BJ (cell line): ENCODE results near the gene KRTAP10-2. TPM values are rescaled to one million over a fixed set of nuclear protein-coding genes. Genes with fewer than 3 reads are reported as not detected.

ENCODE experiments used
- CTCF ChIA-PET: fragments of 350-600 bp; formaldehyde crosslinking; extraction: SDS; loops from one replicate; lab custom pipeline; 2021; ENCODE audit warnings: antibody characterized with exemption, inconsistent platforms; lab: Yijun Ruan, JAX
- POLR2A ChIA-PET: fragments of 300-600 bp; sonication (Branson Sonifier 250); formaldehyde crosslinking; extraction: SDS; loops from one replicate; lab custom pipeline; 2021; ENCODE audit warnings: antibody characterized with exemption; lab: Charles Lee
- DNase-seq: peaks from one replicate; pipeline ENCODE4 v3.0.0-alpha.2; 2011; ENCODE audit warnings: low read depth
- H3K27me3 ChIP-seq: 2 replicates; pipeline ENCODE4 v1.6.0; 2011; ENCODE audit warnings: low read length; ENCODE audit not compliant: control insufficient read depth, insufficient read depth
- H3K36me3 ChIP-seq: 2 replicates; pipeline ENCODE4 v1.5.1; 2011; ENCODE audit warnings: low read length; ENCODE audit not compliant: control insufficient read depth, insufficient read depth
- H3K4me3 ChIP-seq: 2 replicates; pipeline ENCODE4 v1.5.1; 2011; ENCODE audit warnings: low read depth, mild to moderate bottlenecking, control low read depth, low read length
- polyA plus RNA-seq: library from polyadenylated mRNA; depleted of rRNA; stranded (reverse); fragments of >200 nt; gene quantifications from 2 replicates; pipeline ENCODE4 v1.2.3, GENCODE V29; 2011
- TF ChIP-seq, protein P1 (sequence below): IDR thresholded peaks from 2 replicates; pipeline ENCODE4 v1.5.1; 2011; ENCODE audit warnings: low read depth, mild to moderate bottlenecking, control low read depth, inconsistent platforms, low read length, moderate library complexity; ENCODE audit not compliant: insufficient read depth

Gene KRTAP10-2
- polyA plus RNA-seq, 1 experiment: not detected

DNA sequence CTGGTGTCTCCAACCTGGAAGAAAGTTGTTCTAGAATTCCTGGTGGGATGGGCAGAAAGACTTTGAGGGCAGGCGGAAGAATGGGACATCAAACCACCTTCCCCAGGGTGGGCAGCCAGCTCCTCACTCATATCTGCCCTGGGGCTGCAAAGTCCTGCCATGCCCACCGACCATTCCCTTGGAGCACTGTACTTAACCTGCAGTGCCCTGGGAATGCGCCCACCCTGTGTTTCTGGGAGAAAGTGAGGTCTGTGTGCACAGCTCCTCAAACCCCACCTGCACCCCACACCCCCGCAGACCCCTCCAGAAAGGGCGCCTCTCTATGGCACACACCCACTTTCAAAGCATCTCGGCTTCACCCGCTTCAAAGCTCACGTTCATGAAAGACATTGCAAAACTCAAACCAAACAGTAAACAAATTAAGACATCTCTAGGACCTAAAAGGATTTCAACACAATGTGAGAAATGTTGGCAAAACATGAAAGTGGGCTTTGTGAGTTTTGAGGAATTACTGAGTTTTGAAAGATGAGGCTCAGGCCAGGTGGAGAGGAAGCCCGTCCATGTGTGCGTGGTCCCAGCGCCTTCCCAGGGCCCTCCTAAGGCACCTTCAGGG lies 36.5 kb downstream of the KRTAP10-2 start:
- TF ChIP-seq, protein P1, sequence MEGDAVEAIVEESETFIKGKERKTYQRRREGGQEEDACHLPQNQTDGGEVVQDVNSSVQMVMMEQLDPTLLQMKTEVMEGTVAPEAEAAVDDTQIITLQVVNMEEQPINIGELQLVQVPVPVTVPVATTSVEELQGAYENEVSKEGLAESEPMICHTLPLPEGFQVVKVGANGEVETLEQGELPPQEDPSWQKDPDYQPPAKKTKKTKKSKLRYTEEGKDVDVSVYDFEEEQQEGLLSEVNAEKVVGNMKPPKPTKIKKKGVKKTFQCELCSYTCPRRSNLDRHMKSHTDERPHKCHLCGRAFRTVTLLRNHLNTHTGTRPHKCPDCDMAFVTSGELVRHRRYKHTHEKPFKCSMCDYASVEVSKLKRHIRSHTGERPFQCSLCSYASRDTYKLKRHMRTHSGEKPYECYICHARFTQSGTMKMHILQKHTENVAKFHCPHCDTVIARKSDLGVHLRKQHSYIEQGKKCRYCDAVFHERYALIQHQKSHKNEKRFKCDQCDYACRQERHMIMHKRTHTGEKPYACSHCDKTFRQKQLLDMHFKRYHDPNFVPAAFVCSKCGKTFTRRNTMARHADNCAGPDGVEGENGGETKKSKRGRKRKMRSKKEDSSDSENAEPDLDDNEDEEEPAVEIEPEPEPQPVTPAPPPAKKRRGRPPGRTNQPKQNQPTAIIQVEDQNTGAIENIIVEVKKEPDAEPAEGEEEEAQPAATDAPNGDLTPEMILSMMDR: no peak
- H3K4me3 ChIP-seq: no peak overlapping the region
- no peaks in the 10 kb centered on the region for H3K36me3 ChIP-seq
- ChIA-PET POLR2A (no interaction called here), CTCF (interaction anchor here (0.6 kb wide), 1 partner anchor 84 kb away, joined by 3 read pairs; no protein-coding TSS in a partner anchor)
- DNase-seq: no peak
- H3K27me3 ChIP-seq: no peaks in the 10 kb centered on the region; the same call in 1 of the 2 replicates

DNA sequence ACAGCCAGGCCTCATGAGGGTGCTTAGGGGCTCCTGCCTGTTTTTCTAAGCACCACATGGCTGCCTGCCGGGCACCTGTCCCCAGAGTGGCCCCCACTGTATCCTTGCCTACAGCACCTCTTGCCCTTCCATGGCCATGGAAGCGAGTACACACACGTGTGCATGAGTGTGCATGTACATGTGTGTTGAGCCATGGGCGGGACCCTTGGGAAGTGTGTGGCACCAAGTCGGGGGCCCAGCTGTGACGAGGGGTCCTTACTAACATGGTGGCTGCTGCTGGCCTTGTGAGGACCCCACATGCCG lies 37.1 kb downstream of the KRTAP10-2 start:
- Histone ChIP-seq H3K27me3 (no peaks in the 10 kb centered on the region; the same call in 1 of the 2 replicates), H3K36me3 (no peaks in the 10 kb centered on the region), H3K4me3 (no peak overlapping the region)
- TF ChIP-seq, protein P1: no peak
- ChIA-PET POLR2A (no interaction called here), CTCF (interaction anchor here (0.6 kb wide), 1 partner anchor 85 kb away, joined by 3 read pairs; no protein-coding TSS in a partner anchor)
- no peak for DNase-seq

DNA sequence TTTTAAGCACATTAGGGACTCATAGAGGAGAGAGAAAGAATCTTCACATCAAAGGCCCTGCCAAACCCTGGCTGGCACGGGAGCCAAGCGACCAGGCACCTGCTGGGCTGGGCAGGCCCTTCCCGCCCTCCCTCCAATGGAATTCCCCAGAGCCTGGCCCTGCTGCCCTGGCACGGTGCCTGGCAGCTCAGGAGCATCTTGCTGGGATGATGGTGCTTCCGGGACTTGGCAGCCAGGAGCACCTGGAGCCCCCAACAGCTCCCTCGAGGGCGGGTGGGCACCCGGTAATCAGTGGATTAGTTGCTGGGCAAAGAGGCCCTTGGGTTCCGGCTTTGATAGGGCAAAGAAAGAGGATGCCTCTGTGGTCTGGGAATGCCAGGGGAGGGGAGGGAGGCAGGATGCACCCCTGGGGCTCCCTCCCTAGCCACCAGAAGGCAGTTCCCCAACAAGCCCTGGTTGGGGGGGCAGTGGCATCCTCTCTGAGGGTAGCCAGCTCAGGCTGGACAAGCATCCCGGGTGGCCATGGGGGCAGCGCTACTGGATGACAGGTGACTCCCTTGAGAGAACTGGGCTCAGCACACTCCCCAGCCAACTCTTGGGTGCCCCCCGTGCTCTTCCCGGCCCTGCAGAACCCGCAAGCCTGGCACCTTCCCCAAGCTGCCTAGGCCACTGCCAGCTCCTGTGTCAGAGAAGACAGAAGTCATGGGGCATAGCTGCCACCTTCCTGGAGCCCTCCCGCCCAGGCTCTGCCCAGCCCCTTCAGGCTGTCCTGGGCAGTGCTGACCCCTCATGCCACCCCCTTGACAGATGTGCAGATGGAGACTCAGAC lies 37.7 kb downstream of the KRTAP10-2 start:
- DNase-seq: no peak
- ChIA-PET CTCF (interaction anchor here (1.0 kb wide), 1 partner anchor 280 kb away, joined by 4 read pairs; no protein-coding TSS in a partner anchor), POLR2A (no interaction called here)
- Histone ChIP-seq H3K4me3 (no peak overlapping the region), H3K27me3 (no peaks in the 10 kb centered on the region; the same call in 1 of the 2 replicates), H3K36me3 (no peaks in the 10 kb centered on the region)
- TF ChIP-seq, protein P1: no peak

DNA sequence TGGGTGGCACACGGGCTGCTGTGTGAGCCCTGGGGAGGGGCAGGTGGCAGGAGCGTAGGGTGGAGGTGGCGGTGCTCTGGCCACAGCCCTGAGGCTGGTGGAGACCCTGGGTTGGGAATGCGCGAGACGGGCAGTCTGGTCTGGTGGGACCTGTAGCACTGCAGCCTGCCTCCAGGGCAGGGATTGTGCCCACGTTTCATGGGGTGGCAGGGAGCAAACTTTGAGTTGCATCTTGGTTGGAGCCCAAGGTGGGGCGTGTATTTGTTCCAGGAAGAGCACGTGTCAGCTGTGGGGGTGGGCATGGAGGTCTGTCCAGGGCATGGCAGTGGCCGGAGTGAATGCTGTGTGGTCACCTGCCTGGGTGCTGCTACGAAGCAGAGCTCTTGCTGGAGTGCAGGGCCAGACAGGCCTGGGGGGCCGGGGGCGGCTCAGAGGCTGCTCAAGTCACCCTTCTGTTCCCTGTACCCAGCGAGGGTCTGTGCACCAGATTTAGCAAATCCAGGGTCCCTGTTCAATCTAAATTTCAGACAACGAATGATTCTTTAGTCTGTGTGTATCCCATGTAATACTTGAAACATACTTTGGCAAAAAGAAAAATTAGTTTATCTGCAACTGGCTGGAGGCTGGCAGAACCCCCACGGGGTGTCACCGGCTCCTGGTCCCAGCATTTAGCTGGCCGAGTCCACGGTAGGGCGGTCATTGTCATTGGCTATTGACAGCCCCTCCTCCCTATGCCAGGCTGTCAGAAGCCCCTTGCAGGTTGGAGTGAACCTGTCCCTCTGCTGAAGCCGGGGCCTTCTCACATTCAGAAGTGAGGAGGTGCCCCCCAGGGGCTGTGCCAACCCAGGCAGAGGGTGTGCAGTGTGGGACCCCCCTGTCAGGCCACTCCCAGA lies 38.6 kb downstream of the KRTAP10-2 start:
- POLR2A ChIA-PET: no interaction called here
- CTCF ChIA-PET: interaction anchor here (1.0 kb wide), 1 partner anchor 281 kb away, joined by 4 read pairs; no protein-coding TSS in a partner anchor
- TF ChIP-seq, protein P1: no peak
- H3K27me3 ChIP-seq: no peaks in the 10 kb centered on the region; the same call in 1 of the 2 replicates
- no peak for DNase-seq
- H3K4me3 ChIP-seq: no peak overlapping the region
- no peaks in the 10 kb centered on the region for H3K36me3 ChIP-seq
